Brain microvascular endothelial cell (primary cell): ENCODE data around the gene UNC5CL.
"Not testable (repeated sequence)": the region's sequence is repeated elsewhere in the genome, so short reads cannot be mapped to it uniquely, and the experiment has no call there.

Experiments used
- DNase-seq: peaks from one replicate; pipeline ENCODE4 v3.0.0-alpha.2; 2020
- H3K27ac ChIP-seq: fragments of 250-450 bp; sonication (Bioruptor Pico); 2 replicates; pipeline ENCODE4 v1.5.1; 2020; ENCODE audit warnings: mild to moderate bottlenecking, moderate library complexity
- H3K27me3 ChIP-seq: fragments of 250-450 bp; sonication (Bioruptor Pico); replicated peaks from 2 replicates; pipeline ENCODE4 v1.5.1; 2020; ENCODE audit warnings: mild to moderate bottlenecking
- H3K36me3 ChIP-seq: fragments of 250-450 bp; sonication (Bioruptor Pico); replicated peaks from 2 replicates; pipeline ENCODE4 v1.5.1; 2020; ENCODE audit warnings: mild to moderate bottlenecking
- H3K4me3 ChIP-seq: 2 replicates; pipeline ENCODE4 v1.5.1; 2011; ENCODE audit warnings: low read depth, mild to moderate bottlenecking, control low read depth, low read length, moderate library complexity
- CTCF ChIP-seq: IDR thresholded peaks from 2 replicates; pipeline ENCODE4 v1.5.1; 2011; ENCODE audit warnings: low read depth, mild to moderate bottlenecking, moderate library complexity, low read length, control low read depth, inconsistent platforms; ENCODE audit errors: missing control alignments
- in situ Hi-C: cut with HindIII; loops from 2 replicates; pipeline ENCODE4 v1.10.0; 2017; ENCODE audit warnings: low sequenced_read_pairs, low pct_ligation_motif_present

The UNC5CL gene

GRCh38 chr6:41027241-41027640 lies 11.8 kb downstream of the UNC5CL start:
- no peak overlapping the region for H3K27ac ChIP-seq
- DNase-seq: no peak
- H3K36me3 ChIP-seq: no peaks in the 10 kb centered on the region
- no peaks in the 10 kb centered on the region for H3K27me3 ChIP-seq
- peak overlapping the region; percentile 55 for H3K4me3 ChIP-seq
- no peak for TF ChIP-seq CTCF
- in situ Hi-C loops: no loop called here

GRCh38 chr6:41025966-41026530 lies 13.0 kb downstream of the UNC5CL start:
- Histone ChIP-seq H3K27ac (no peak overlapping the region), H3K27me3 (no peaks in the 10 kb centered on the region), H3K36me3 (no peaks in the 10 kb centered on the region), H3K4me3 (no peak overlapping the region)
- in situ Hi-C loops: no loop called here
- no peak for TF ChIP-seq CTCF
- DNase-seq: no peak

- H3K4me3 ChIP-seq: no peak overlapping the region
- DNase-seq: no peak
- in situ Hi-C loops: no loop called here
- TF ChIP-seq CTCF: no peak
- H3K36me3 ChIP-seq: no peaks in the 10 kb centered on the region
- no peaks in the 10 kb centered on the region for H3K27me3 ChIP-seq
- no peak overlapping the region for H3K27ac ChIP-seq
These were observed 15.9 kb downstream of the UNC5CL start for GRCh38 chr6:41023114-41023513.

GRCh38 chr6:41022294-41022693 lies 16.7 kb downstream of the UNC5CL start:
- no peaks in the 10 kb centered on the region for H3K27me3 ChIP-seq
- no peaks in the 10 kb centered on the region for H3K36me3 ChIP-seq
- peak; percentile 5 for DNase-seq
- no peak overlapping the region for H3K27ac ChIP-seq
- TF ChIP-seq CTCF: no peak
- no peak overlapping the region for H3K4me3 ChIP-seq
- in situ Hi-C loops: no loop called here

- peak; percentile 59 for TF ChIP-seq CTCF
- no peak overlapping the region for H3K27ac ChIP-seq
- no peaks in the 10 kb centered on the region for H3K27me3 ChIP-seq
- in situ Hi-C loops: no loop called here
- H3K4me3 ChIP-seq: no peak overlapping the region
- no peak for DNase-seq
- H3K36me3 ChIP-seq: no peaks in the 10 kb centered on the region
These were observed 17.2 kb downstream of the UNC5CL start for GRCh38 chr6:41021832-41022231.

GRCh38 chr6:41017663-41018062 lies 21.4 kb downstream of the UNC5CL start:
- in situ Hi-C loops: no loop called here
- H3K27me3 ChIP-seq: no peaks in the 10 kb centered on the region
- H3K4me3 ChIP-seq: no peak overlapping the region
- no peak overlapping the region for H3K27ac ChIP-seq
- DNase-seq: no peak
- no peaks in the 10 kb centered on the region for H3K36me3 ChIP-seq
- no peak for TF ChIP-seq CTCF

- DNase-seq, H3K27me3 ChIP-seq, in situ Hi-C loops, H3K36me3 ChIP-seq, H3K4me3 ChIP-seq, H3K27ac ChIP-seq: not testable (repeated sequence)
These were observed 23.2 kb downstream of the UNC5CL start for GRCh38 chr6:41015860-41016259.
